Gastrocnemius medialis (tissue), 4 donors: ENCODE measurements around the gene RBPMS2.

Experiments used
- CTCF ChIP-seq, 5 experiments: fragments of 450-650 bp in 3 of 5; fragments of 200-600 bp in 2 of 5; sonication (generic) in 2 of 5; IDR thresholded peaks in 4 of 5; conservative IDR thresholded peaks in 1 of 5; 1 replicate in 4 of 5; 2 replicates in 1 of 5; pipeline ENCODE4 v1.5.1; 2016 to 2019; ENCODE audit warnings: antibody characterized with exemption in 5 of 5, mild to moderate bottlenecking in 3 of 5, moderate library complexity in 3 of 5
- POLR2A ChIP-seq, 2 donors: fragments of 450-650 bp; IDR thresholded peaks; one replicate each; pipeline ENCODE4 v1.6.1; 2017; ENCODE audit warnings: antibody characterized with exemption in 2 of 2, mild to moderate bottlenecking in 2 of 2, moderate library complexity in 2 of 2

DNA sequence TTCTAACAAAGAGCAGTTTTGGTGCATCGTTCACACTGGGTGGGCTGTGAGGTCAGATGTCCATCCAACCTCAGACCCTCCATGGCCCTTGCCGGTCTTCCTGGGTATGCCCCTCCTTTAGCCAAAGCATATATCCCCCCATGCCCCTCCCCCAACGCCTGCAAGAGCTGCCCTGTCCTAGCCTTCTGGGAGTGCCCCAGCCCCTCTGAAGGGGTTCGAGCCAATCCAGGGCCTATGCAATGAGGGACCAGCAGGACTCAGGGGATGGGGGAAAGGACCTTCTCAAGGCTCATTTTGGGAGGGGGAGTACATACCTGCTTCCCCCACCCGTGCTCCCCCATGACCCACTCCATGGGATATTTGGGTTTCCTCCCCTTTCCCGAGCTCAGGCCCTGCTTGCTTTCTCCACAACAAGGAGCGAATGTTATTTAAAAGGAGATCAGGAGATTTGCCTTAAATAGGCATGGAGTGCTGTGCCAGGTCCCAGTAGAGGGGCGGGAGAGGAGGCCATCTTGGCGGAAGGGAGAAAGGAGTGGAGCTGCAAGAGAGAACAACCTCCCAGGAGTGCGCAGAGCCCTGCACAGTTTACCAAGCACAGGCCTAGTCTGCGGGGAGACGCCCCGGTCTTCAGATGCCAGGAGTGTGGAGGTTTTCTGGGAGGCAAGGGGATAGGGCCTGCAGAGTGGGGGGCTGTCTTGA lies 31.8 kb upstream of the RBPMS2 start:
- no peak for TF ChIP-seq CTCF (IDR thresholded peaks at IDR 0.05 in 4 of 5, conservative IDR thresholded peaks at IDR 0.05 in 1 of 5)
- TF ChIP-seq POLR2A (IDR thresholded peaks at IDR 0.05) = no peak
